Heart left ventricle (tissue), 16 donors: ENCODE results near the gene COL6A1. TPM values are rescaled to one million over a fixed set of nuclear protein-coding genes. Genes with fewer than 3 reads are reported as not detected.

Source experiments
- ATAC-seq, 4 donors: fragments of 200-7000 bp; cut with Tn5 transposase; one replicate each; pipeline ENCODE4 v1.9.1; 2020 to 2022; ENCODE audit warnings: moderate library complexity in 4 of 4, mild to moderate bottlenecking in 3 of 4, moderate number of reproducible peaks in 1 of 4
- DNase-seq, 5 donors: peaks; one replicate each; pipeline ENCODE4 v3.0.0-alpha.2; 2020
- H3K27ac ChIP-seq, 12 donors: fragments of 200-600 bp; sonication (generic) in 4 of 12; one replicate each; pipeline versions ENCODE4 v1.5.0 to v1.8.0; 2016 to 2022; ENCODE audit warnings: mild to moderate bottlenecking in 2 of 12
- H3K27me3 ChIP-seq, 9 donors: fragments of 200-600 bp; sonication (generic) in 2 of 9; one replicate each; pipeline versions ENCODE4 v1.5.1 to v1.8.0; 2016 to 2022; ENCODE audit warnings: mild to moderate bottlenecking in 3 of 9
- H3K36me3 ChIP-seq, 9 donors: fragments of 200-600 bp; sonication (generic) in 2 of 9; one replicate each; pipeline versions ENCODE4 v1.5.0 to v1.8.0; 2018 to 2022; ENCODE audit warnings: mild to moderate bottlenecking in 2 of 9
- H3K4me1 ChIP-seq, 12 donors: fragments of 200-600 bp; sonication (generic) in 4 of 12; one replicate each; pipeline versions ENCODE4 v1.5.0 to v1.8.0; 2016 to 2022; ENCODE audit warnings: mild to moderate bottlenecking in 3 of 12
- H3K4me3 ChIP-seq, 12 donors: fragments of 200-600 bp; sonication (generic) in 4 of 12; one replicate each; pipeline versions ENCODE4 v1.5.0 to v1.8.0; 2017 to 2022; ENCODE audit warnings: mild to moderate bottlenecking in 9 of 12, moderate library complexity in 4 of 12
- H3K9me3 ChIP-seq, 12 donors: fragments of 200-600 bp; sonication (generic) in 4 of 12; one replicate each; pipeline versions ENCODE4 v1.5.0 to v1.8.0; 2016 to 2022; ENCODE audit warnings: mild to moderate bottlenecking in 1 of 12
- POLR2A ChIP-seq, 2 donors: fragments of 450-650 bp; IDR thresholded peaks; one replicate each; pipeline ENCODE4 v1.6.1; 2017; ENCODE audit warnings: antibody characterized with exemption in 2 of 2, mild to moderate bottlenecking in 2 of 2, moderate library complexity in 2 of 2
- WGBS, 4 donors: extraction: QIAGEN DNeasy Blood & Tissue Kit in 2 of 4; methylation state at CpG; one replicate each; pipeline versions ENCODE4 v1.1.5 to v1.1.7; 2013 to 2018; 5-methylcytosine and 5-hydroxymethylcytosine counted together
- intact Hi-C, 10 donors: fragments of 100-400 bp; cut with DNase I; formaldehyde crosslinking; loops; one replicate each; pipeline versions ENCODE4 v1.11.1 to v1.14.2; 2022
- polyA plus RNA-seq, 2 donors: library from polyadenylated mRNA; stranded (reverse); fragments of 200-250 nt; gene quantifications; one replicate each; pipeline ENCODE4 v1.2.3, GENCODE V29; 2013
- total RNA-seq, 9 donors: library from RNA; depleted of rRNA in 2 of 9; stranded (reverse); fragments of >200 nt in 2 of 9; fragmentation: NEBNext Ultra II Directional in 3 of 9; extraction: Animal tissue kit (Norgen Biotek cat#: 25700) in 3 of 9; gene quantifications; one replicate each; pipeline versions ENCODE4 v1.1.0 to v1.2.4, GENCODE V29; 2016 to 2023
- TF ChIP-seq, protein P1 (sequence below), 12 donors: fragments of 200-600 bp; sonication (generic) in 4 of 12; IDR thresholded peaks; one replicate each; pipeline versions ENCODE4 v1.5.0 to v1.8.0; 2018 to 2022; ENCODE audit warnings: antibody characterized with exemption in 12 of 12, mild to moderate bottlenecking in 5 of 12
- donor health status: ischemic (EF 13 %, LVEDD 7.1; RV severe dilation, severe dysfunction).
- donor health status: healthy with polysubstance abuse.
- donor health status: DM: no; HTN: yes; CAD: no.
- donor health status: DM: no; HTN: no; CAD: no.
- donor health status: ischemic (EF 25% LVEDD 6.9; RV normal size, moderate dysfunction).
- donor health status: ischemic (EF 25% LVEDD 5.7; RV mildly dilated, moderate dysfunction).
- donor health status: healthy.
- donor health status: DM: yes; HTN: yes; CAD: no.
- donor health status: ischemic (EF 35%, LVEDD 5.7; RV mildly dilated, moderate dysfunction).
- donor health status: nonischemic (EF 11% LVEDD 7.7; RV severe dilation, severe dysfunction).
- donor health status: DM: yes; HTN: yes; CAD: no.
- donor health status: PGD.
- donor health status: ischemic (EF 29% LVEDD 5.4; RV normal size, mild dysfunction).
- donor health status: nonischemic (EF 23%, LVEDD 6.1; RV moderate dilation, normal function).

The COL6A1 gene
- total and polyA plus RNA-seq, 11 donors, result 92.4 to 385 (median 149) TPM

DNA sequence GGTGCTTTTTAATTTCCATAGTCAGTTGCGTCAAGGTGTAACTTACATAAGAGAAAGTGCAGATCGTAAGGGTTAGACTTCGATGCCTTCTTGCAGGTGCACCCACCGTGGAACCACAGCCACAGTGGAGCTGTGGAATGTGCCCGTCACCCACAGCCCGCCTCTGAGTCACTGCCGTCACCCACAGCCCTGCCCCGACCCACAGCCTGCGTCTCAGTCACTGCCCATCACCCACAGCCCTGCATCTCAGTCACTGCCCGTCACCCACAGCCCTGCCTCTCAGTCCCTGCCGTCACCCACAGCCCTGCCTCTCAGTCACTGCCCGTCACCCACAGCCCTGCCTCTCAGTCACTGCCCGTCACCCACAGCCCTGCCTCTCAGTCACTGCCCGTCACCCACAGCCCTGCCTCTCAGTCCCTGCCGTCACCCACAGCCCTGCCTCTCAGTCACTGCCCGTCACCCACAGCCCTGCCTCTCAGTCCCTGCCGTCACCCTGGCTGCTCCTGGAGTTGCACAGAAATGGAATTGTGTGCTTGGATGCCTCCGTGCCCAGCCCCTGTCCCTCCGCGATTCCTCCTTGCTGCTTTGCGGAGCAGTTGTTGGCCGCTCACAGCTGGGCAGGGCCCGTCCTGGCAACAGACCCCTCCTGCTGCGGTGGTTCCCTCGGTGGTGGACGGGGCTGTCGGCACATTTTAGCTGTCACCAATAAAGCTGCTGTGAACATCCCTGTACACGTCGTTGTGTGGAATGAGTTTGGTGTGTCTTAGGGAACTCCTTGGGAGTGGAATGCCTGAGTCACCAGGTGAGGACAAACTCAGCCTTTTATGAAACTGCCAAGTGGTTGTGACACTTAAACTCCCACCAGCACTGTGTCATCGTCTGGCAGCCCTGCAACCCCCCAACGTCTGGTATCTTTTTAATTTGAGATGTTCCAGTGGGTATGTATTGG is 71.4 kb downstream of the COL6A1 start:
- H3K4me3 ChIP-seq, result peak overlapping the region in 1 of 12 donors; percentile 25
- ATAC-seq, result no peak

DNA sequence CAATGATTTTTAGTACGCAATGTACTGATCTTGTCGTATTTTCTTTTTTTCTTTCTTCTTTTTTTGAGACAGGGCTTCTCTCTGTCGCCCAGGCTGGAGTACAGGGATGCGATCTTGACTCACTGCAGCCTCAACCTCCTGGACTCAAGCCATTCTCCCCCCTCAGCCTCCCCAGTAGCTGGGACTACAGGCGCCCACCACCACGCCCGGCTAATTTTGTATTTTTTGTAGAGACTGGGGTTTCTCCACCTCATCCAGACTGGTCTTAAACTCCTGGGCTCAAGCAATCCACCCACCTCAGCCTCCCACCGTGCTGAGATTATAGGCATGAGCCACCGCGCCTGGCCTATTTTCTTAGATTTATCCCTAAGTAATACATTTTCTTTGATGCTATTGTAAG is 72.5 kb downstream of the COL6A1 start:
- no peaks in the 10 kb centered on the region for H3K9me3 ChIP-seq
- intact Hi-C loops, result no loop called here
- TF ChIP-seq, protein P1, sequence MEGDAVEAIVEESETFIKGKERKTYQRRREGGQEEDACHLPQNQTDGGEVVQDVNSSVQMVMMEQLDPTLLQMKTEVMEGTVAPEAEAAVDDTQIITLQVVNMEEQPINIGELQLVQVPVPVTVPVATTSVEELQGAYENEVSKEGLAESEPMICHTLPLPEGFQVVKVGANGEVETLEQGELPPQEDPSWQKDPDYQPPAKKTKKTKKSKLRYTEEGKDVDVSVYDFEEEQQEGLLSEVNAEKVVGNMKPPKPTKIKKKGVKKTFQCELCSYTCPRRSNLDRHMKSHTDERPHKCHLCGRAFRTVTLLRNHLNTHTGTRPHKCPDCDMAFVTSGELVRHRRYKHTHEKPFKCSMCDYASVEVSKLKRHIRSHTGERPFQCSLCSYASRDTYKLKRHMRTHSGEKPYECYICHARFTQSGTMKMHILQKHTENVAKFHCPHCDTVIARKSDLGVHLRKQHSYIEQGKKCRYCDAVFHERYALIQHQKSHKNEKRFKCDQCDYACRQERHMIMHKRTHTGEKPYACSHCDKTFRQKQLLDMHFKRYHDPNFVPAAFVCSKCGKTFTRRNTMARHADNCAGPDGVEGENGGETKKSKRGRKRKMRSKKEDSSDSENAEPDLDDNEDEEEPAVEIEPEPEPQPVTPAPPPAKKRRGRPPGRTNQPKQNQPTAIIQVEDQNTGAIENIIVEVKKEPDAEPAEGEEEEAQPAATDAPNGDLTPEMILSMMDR (IDR thresholded peaks at IDR 0.05), result no peak
- no peak for TF ChIP-seq POLR2A (IDR thresholded peaks at IDR 0.05)
- 94 to 97% (median 95%) methylated on average over 10 of the region's 10 CpGs for WGBS, 4 donors
- DNase-seq (no peak), ATAC-seq (no peak)
- H3K27me3 ChIP-seq, result peaks cover 0 to 6% (median 0%) of the 10 kb centered on the region in 9 donors
- no peak overlapping the region for H3K4me3 ChIP-seq
- peaks cover 0 to 38% (median 23%) of the 10 kb centered on the region in 12 donors for H3K4me1 ChIP-seq
- H3K27ac ChIP-seq, result peak overlapping the region in 1 of 12 donors; percentile 92
- no peaks in the 10 kb centered on the region for H3K36me3 ChIP-seq

More for the DNA sequence above, 71.4 kb downstream of the COL6A1 start:
- H3K4me1 ChIP-seq, result peaks cover 0 to 38% (median 24%) of the 10 kb centered on the region in 12 donors
- TF ChIP-seq, protein P1 (IDR thresholded peaks at IDR 0.05), result no peak
- TF ChIP-seq POLR2A (IDR thresholded peaks at IDR 0.05), result no peak
- peak overlapping the region in 1 of 12 donors; percentile 26 for H3K27ac ChIP-seq
- DNase-seq, result no peak
- 69 to 80% (median 73%) methylated on average over 29 to 31 of the region's 31 CpGs for WGBS, 4 donors
- H3K27me3 ChIP-seq, result peaks cover 0 to 6% (median 0%) of the 10 kb centered on the region in 9 donors
- no peaks in the 10 kb centered on the region for H3K36me3 ChIP-seq
- H3K9me3 ChIP-seq, result no peaks in the 10 kb centered on the region
- intact Hi-C loops, result no loop called here

DNA sequence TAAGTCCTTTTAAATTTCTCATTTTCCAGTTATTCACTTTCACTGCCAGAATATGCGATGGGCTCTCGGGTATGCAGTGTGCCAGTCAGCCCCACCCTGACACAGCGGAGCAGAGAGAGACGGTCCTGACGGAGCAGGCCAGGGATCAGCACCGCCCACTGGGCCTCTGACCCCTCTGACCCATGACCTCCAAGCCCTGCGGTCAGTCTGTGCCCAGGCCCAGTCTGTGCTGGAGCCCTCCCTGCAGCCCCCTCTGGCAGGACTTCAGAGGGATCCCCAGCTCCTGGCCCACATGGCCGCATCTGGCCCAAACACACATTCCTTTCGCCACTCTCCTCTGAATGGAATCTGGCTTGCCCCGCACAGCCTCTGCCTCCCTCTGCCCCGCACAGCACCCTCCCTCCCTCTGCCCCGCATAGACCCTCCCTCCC is 72.9 kb downstream of the COL6A1 start:
- peak in 1 of 4 donors; percentile 39 for ATAC-seq

More for the DNA sequence above, 72.9 kb downstream of the COL6A1 start:
- Histone ChIP-seq H3K27me3 (peaks cover 0 to 6% (median 0%) of the 10 kb centered on the region in 9 donors), H3K4me3 (no peak overlapping the region), H3K36me3 (no peaks in the 10 kb centered on the region), H3K27ac (peak overlapping the region in 1 of 12 donors; percentile 92), H3K9me3 (no peaks in the 10 kb centered on the region), H3K4me1 (peaks cover 0 to 38% (median 22%) of the 10 kb centered on the region in 12 donors)
- TF ChIP-seq POLR2A (IDR thresholded peaks at IDR 0.05), result no peak
- TF ChIP-seq, protein P1 (IDR thresholded peaks at IDR 0.05), result no peak
- WGBS, 4 donors, result 43 to 61% (median 53%) methylated on average over 12 of the region's 12 CpGs
- DNase-seq, result no peak
- intact Hi-C loops, result no loop called here

Other genes with a start within 250 kb of the COL6A1 start
- 100 to 1,000 TPM; 118 to 484 (median 158) TPM for gene COL6A2, start 116.3 kb downstream of the COL6A1 start, total RNA-seq
- 100 to 1,000 TPM; 143 to 221 TPM for gene COL6A2, start 116.3 kb downstream of the COL6A1 start, polyA plus RNA-seq
- 1 to 10 TPM in 5 of 9 donors, under 1 TPM in 3, not detected in 1; 0.31 to 3.1 (median 1.2) TPM for gene FTCD, start 173.8 kb downstream of the COL6A1 start, total RNA-seq
- gene FTCD, start 173.8 kb downstream of the COL6A1 start, polyA plus RNA-seq, result 1 to 10 TPM in 1 of 2 donors, under 1 TPM in 1; 0.17 to 1.8 TPM
- 10 to 100 TPM in 4 of 9 donors, 1 to 10 TPM in 5; 4.9 to 16.8 (median 8.4) TPM for gene SPATC1L, start 202.7 kb downstream of the COL6A1 start, total RNA-seq
- gene SPATC1L, start 202.7 kb downstream of the COL6A1 start, polyA plus RNA-seq, result 10 to 100 TPM; 11.0 to 12.9 TPM
- gene LSS, start 247.0 kb downstream of the COL6A1 start, total RNA-seq, result 10 to 100 TPM; 34.2 to 65.5 (median 41.7) TPM
- 10 to 100 TPM; 25.1 to 35.7 TPM for gene LSS, start 247.0 kb downstream of the COL6A1 start, polyA plus RNA-seq